GM23248 (cell line): Measurements from ENCODE around the gene ITIH4. TPM values are rescaled to one million over a fixed set of nuclear protein-coding genes. Genes with fewer than 3 reads are reported as not detected.
A peak's percentile ranks its signal among the peaks of the same experiment; 100 is the strongest.

ENCODE experiments used
- DNase-seq: peaks from one replicate; pipeline ENCODE4 v3.0.0-alpha.2; 2015
- H2AFZ ChIP-seq: fragments of 200-600 bp; sonication (generic); 2 replicates; pipeline ENCODE4 v1.6.1; 2016; ENCODE audit warnings: antibody characterized with exemption
- H3F3A ChIP-seq: fragments of 200-600 bp; sonication (generic); 2 replicates; pipeline ENCODE4 v1.6.1; 2016; ENCODE audit warnings: mild to moderate bottlenecking, antibody characterized with exemption, mixed run types; ENCODE audit not compliant: insufficient read depth
- H3K27ac ChIP-seq: fragments of 200-600 bp; sonication (generic); 2 replicates; pipeline ENCODE4 v1.5.1; 2016; ENCODE audit warnings: mild to moderate bottlenecking
- H3K27me3 ChIP-seq: fragments of 200-600 bp; sonication (generic); replicated peaks from 2 replicates; pipeline ENCODE4 v1.6.1; 2016; ENCODE audit warnings: mild to moderate bottlenecking; ENCODE audit not compliant: insufficient read depth
- H3K36me3 ChIP-seq: fragments of 200-600 bp; sonication (generic); 2 replicates; pipeline ENCODE4 v1.6.1; 2016; ENCODE audit warnings: low read depth, mild to moderate bottlenecking
- H3K4me1 ChIP-seq: fragments of 200-600 bp; sonication (generic); 2 replicates; pipeline ENCODE4 v1.6.1; 2016; ENCODE audit warnings: mild to moderate bottlenecking; ENCODE audit not compliant: insufficient read depth
- H3K4me2 ChIP-seq: fragments of 200-600 bp; sonication (generic); one replicate; pipeline ENCODE4 v1.6.1; 2016; ENCODE audit warnings: mild to moderate bottlenecking; ENCODE audit not compliant: unreplicated experiment
- H3K4me3 ChIP-seq: fragments of 200-600 bp; sonication (generic); 2 replicates; pipeline ENCODE4 v1.5.1; 2016; ENCODE audit warnings: mild to moderate bottlenecking
- H3K79me2 ChIP-seq: fragments of 200-600 bp; sonication (generic); 2 replicates; pipeline ENCODE4 v1.6.1; 2016; ENCODE audit warnings: mild to moderate bottlenecking; ENCODE audit not compliant: insufficient read depth
- H3K9ac ChIP-seq: fragments of 200-600 bp; sonication (generic); 2 replicates; pipeline ENCODE4 v1.6.1; 2016; ENCODE audit warnings: mild to moderate bottlenecking
- H3K9me2 ChIP-seq: fragments of 200-600 bp; sonication (generic); 2 replicates; pipeline ENCODE4 v1.6.1; 2016; ENCODE audit warnings: mixed run types, mild to moderate bottlenecking, moderate library complexity; ENCODE audit not compliant: insufficient read depth
- H3K9me3 ChIP-seq: fragments of 200-600 bp; sonication (generic); one replicate; pipeline ENCODE4 v1.6.1; 2017; ENCODE audit warnings: low read depth
- H4K20me1 ChIP-seq: fragments of 200-600 bp; sonication (generic); 2 replicates; pipeline ENCODE4 v1.6.0; 2016; ENCODE audit not compliant: insufficient read depth
- EZH2 ChIP-seq: fragments of 200-600 bp; sonication (generic); IDR thresholded peaks from 2 replicates; pipeline ENCODE4 v1.6.1; 2018; ENCODE audit warnings: antibody characterized with exemption, mild to moderate bottlenecking; ENCODE audit not compliant: insufficient read depth, poor library complexity, severe bottlenecking
- EZH2phosphoT487 ChIP-seq: fragments of 200-600 bp; sonication (generic); IDR thresholded peaks from 2 replicates; pipeline ENCODE4 v1.6.1; 2018; ENCODE audit warnings: antibody characterized with exemption, moderate library complexity, mild to moderate bottlenecking, low read depth; ENCODE audit not compliant: insufficient read depth
- WGBS, 2 experiments: methylation state at CpG; one replicate each; pipeline ENCODE4 v1.1.6; 2015 to 2017; ENCODE audit warnings: low lambda C conversion rate in 2 of 2, low coverage in 1 of 2; ENCODE audit errors: missing lambda C conversion rate in 2 of 2; 5-methylcytosine and 5-hydroxymethylcytosine counted together
- in situ Hi-C: fragments of 300-500 bp; cut with MboI; formaldehyde crosslinking; loops from 2 replicates; pipeline ENCODE4 v1.15.0; 2020
- polyA plus RNA-seq: library from polyadenylated mRNA; unstranded; fragments of >200 nt; fragmentation: Nextera tagmentation; extraction: Ambion mirVana; gene quantifications from 2 replicates; pipeline ENCODE4 v1.2.1, GENCODE V29; 2016
- total RNA-seq: library from RNA; depleted of rRNA; stranded (reverse); fragments of >200 nt; shearing (Covaris generic); gene quantifications from 2 replicates; pipeline ENCODE4 v1.2.3, GENCODE V29; 2014

The ITIH4 gene
- total and polyA plus RNA-seq, 2 experiments from 2014 or later: 0.11 TPM; not detected in 1

- Histone ChIP-seq H3F3A (no peaks in the 10 kb centered on the region), H3K4me2 (no peak overlapping the region), H3K9me2 (no peaks in the 10 kb centered on the region), H4K20me1 (no peaks in the 10 kb centered on the region), H3K27me3 (no peaks in the 10 kb centered on the region), H3K36me3 (no peaks in the 10 kb centered on the region), H3K4me3 (no peak overlapping the region), H3K79me2 (peaks cover 11% of the 10 kb centered on the region; the same call in 1 of the 2 replicates), H3K9ac (no peak overlapping the region), H3K4me1 (no peaks in the 10 kb centered on the region), H3K9me3 (no peaks in the 10 kb centered on the region), H3K27ac (no peak overlapping the region), H2AFZ (no peak overlapping the region)
- DNase-seq: no peak
- in situ Hi-C loops: no loop called here
- TF ChIP-seq EZH2phosphoT487 (no peak), EZH2 (no peak)
- WGBS, 2 experiments: 91 to 93% methylated on average over 3 of the region's 3 CpGs
Measured at GRCh38 chr3:52877085-52877484, 46.6 kb upstream of the ITIH4 start.

- Histone ChIP-seq H2AFZ (no peak overlapping the region), H3K9me3 (no peaks in the 10 kb centered on the region), H3K27ac (no peak overlapping the region), H3F3A (no peaks in the 10 kb centered on the region), H3K27me3 (no peaks in the 10 kb centered on the region), H3K9me2 (no peaks in the 10 kb centered on the region), H3K4me1 (no peaks in the 10 kb centered on the region), H3K79me2 (peaks cover 14% of the 10 kb centered on the region; the same call in 1 of the 2 replicates), H3K36me3 (no peaks in the 10 kb centered on the region), H3K4me3 (no peak overlapping the region), H3K4me2 (no peak overlapping the region), H3K9ac (no peak overlapping the region), H4K20me1 (no peaks in the 10 kb centered on the region)
- in situ Hi-C loops: no loop called here
- TF ChIP-seq EZH2: no peak
- TF ChIP-seq EZH2phosphoT487: no peak
- DNase-seq: no peak
- 92 to 93% methylated on average over 9 of the region's 9 CpGs for WGBS, 2 experiments
Measured at GRCh38 chr3:52874864-52875587, 44.6 kb upstream of the ITIH4 start.

- no peak overlapping the region for H2AFZ ChIP-seq
- no peak overlapping the region for H3K4me3 ChIP-seq
- H3K27ac ChIP-seq: no peak overlapping the region
- peaks cover 14% of the 10 kb centered on the region; the same call in 1 of the 2 replicates for H3K79me2 ChIP-seq
- no peaks in the 10 kb centered on the region for H3K9me3 ChIP-seq
- WGBS, 2 experiments: 97 to 98% methylated on average over 5 of the region's 5 CpGs
- no peak overlapping the region for H3K4me2 ChIP-seq
- TF ChIP-seq EZH2: no peak
- no peak for TF ChIP-seq EZH2phosphoT487
- no peaks in the 10 kb centered on the region for H3K9me2 ChIP-seq
- no peak for DNase-seq
- H3F3A ChIP-seq: no peaks in the 10 kb centered on the region
- no peak overlapping the region for H3K9ac ChIP-seq
- in situ Hi-C loops: no loop called here
- H4K20me1 ChIP-seq: no peaks in the 10 kb centered on the region
- H3K4me1 ChIP-seq: no peaks in the 10 kb centered on the region
- no peaks in the 10 kb centered on the region for H3K27me3 ChIP-seq
- no peaks in the 10 kb centered on the region for H3K36me3 ChIP-seq
Measured at GRCh38 chr3:52874160-52874701, 43.8 kb upstream of the ITIH4 start.

GRCh38 chr3:52873433-52874159 is 43.1 kb upstream of the ITIH4 start:
- Histone ChIP-seq H4K20me1 (no peaks in the 10 kb centered on the region), H3K4me1 (no peaks in the 10 kb centered on the region), H3K9me2 (no peaks in the 10 kb centered on the region), H3F3A (no peaks in the 10 kb centered on the region), H3K27ac (no peak overlapping the region), H3K9me3 (no peaks in the 10 kb centered on the region), H3K79me2 (peaks cover 14% of the 10 kb centered on the region; the same call in 1 of the 2 replicates), H3K27me3 (no peaks in the 10 kb centered on the region), H3K9ac (no peak overlapping the region), H3K4me3 (no peak overlapping the region), H3K4me2 (no peak overlapping the region), H2AFZ (no peak overlapping the region), H3K36me3 (no peaks in the 10 kb centered on the region)
- WGBS, 2 experiments: 86% methylated on average over 8 of the region's 8 CpGs
- in situ Hi-C loops: no loop called here
- peak; percentile 65 for DNase-seq
- TF ChIP-seq EZH2phosphoT487: no peak
- TF ChIP-seq EZH2: no peak
